ENCODE measurements around the gene POLN.
A peak's percentile ranks its signal among the peaks of the same experiment; 100 is the strongest.
"Not testable (repeated sequence)": the region's sequence is repeated elsewhere in the genome, so short reads cannot be mapped to it uniquely, and the experiment has no call there.

The POLN gene

GRCh38 chr4:2042204-2042946 is 199.5 kb downstream of the POLN start:
- no peak for DNase-seq (ENCODE audit: low read depth, low spot score)

DNA sequence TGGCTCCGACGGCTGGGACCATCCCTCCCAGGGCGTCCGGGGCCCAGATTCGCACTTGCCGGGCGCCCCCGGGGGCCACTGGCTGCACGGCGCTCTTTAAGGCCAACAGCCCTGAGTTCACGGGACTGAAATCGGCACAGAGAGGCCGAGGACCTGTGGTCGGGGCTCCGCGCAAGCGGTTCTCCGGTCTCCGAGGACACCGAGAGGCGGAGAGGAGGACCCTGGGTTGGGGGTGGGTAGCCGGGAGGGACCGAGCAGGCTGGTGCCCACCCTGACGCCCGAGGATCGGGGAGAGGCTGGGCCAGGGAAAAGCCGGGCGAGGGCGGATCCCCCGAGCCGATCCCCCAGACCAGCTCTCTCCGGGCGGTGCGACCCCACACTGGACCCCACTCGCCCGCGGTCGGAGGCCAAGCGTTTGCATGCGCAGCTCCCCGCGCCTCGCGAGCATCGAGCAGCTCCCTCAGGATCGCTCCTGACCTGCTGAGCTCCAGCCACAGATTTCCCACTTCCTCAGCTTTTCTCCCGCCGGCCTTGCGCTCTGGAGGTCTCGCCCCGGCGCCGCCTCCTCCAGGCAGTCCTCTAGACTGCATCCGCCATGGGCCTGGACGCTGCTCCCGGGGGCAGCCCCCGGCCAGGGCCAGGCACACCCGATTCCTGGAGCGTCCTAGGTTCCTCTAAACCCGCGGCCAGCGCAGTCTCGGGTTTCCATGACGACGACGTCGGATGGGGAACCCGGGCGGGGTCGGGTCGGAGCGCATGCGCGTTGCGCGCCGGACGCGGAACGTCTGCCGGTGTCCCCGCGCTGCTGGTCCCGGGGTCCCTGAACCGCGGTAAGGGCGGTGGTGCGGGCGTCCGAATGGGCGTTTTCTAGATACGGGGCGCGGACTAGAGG is 200.4 kb downstream of the POLN start:
- peak; percentile 64 for DNase-seq (ENCODE audit: low read depth, low spot score)

DNA sequence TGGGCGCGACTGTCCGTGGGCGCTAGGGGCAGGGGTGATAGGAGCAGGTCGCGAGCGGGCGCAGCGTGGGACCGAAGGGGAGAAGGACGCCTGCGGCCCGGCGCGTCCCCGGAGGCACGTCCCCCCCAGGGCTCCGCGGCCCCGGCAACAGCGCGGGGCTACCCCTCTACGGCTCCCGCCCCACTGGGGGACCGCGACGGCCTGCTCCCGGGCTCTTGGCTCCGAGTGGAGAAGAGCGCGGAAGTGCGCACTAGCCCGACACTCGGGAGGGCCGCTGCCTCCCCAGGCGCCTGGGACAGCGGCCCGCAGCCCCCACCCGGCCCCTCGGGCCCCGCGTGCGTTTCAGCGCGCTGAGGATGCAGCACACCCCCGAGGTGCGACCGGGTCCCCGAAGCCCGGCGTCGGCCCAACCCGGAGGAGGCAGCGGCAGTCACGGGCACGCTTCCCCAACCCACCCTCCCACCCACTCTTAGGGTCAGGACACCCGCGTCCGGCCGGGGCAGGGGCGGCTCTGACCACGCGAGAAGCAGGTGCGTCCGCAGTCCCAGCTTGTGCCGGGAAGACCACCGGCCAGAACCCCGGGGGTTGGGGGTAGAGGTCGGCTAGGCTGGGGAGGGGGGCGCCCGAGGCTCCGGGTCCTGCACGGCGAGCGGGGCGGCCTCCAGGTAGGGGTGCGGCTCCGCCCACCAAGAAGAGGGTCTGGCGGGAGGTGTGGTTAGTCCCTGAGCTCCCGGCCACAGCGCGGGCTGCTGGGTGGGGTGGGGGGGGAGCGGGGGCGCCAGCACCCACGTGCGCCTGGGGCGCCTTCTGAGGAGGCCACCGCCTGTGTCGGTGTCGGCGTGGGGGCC is 201.3 kb downstream of the POLN start:
- DNase-seq (ENCODE audit: low read depth, low spot score), result no peak

GRCh38 chr4:2036866-2037265 is 205.1 kb downstream of the POLN start:
- DNase-seq (ENCODE audit: low read depth, low spot score), result no peak

DNA sequence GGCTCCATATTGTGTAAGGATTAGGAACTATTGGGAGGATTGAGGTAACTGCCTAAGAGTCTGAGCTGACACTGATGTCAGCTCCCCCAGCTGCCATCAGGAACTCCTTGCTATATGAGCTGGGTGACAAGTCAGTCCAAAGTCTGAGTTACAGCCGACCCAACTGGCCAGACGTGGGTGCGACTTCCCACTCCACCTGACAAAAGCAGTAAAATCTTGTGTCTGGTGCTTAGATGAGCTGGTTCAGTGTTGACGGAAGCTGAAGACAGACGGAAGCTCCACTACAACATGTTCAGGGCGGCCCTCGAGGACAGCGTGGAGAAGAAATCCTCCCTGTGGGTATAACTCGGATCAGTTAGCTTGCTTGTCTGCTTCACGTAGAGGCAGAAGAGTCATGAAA is 205.6 kb downstream of the POLN start:
- DNase-seq (ENCODE audit: low read depth, low spot score), result no peak

- not testable (repeated sequence) for DNase-seq (ENCODE audit: low read depth, low spot score)
Observed at GRCh38 chr4:2031161-2031560, 210.8 kb downstream of the POLN start.

- not testable (repeated sequence) for DNase-seq (ENCODE audit: low read depth, low spot score)
Observed at GRCh38 chr4:2027120-2027519, 214.8 kb downstream of the POLN start.

- DNase-seq (ENCODE audit: low read depth, low spot score), result no peak
Observed at GRCh38 chr4:2025817-2026216, 216.1 kb downstream of the POLN start.

- no peak for DNase-seq (ENCODE audit: low read depth, low spot score)
Observed at GRCh38 chr4:2024683-2025082, 217.2 kb downstream of the POLN start.

All from activated CD4-positive, CD25-positive, alpha-beta regulatory T cell treated with anti-CD3 and anti-CD28 coated beads, Interleukin-2, amount 50 U/mL, for 16 hours (primary cell).